ENCODE data around the gene SLIT1. TPM values are rescaled to one million over a fixed set of nuclear protein-coding genes. Genes with fewer than 3 reads are reported as not detected.

SLIT1 gene
- total RNA-seq, 1 experiment from 2014 or later = not detected

- POLR2A ChIA-PET = no interaction called here
- Mint-ChIP-seq H3K27ac (ENCODE audit: low read depth, unreplicated experiment) (no peak overlapping the region), H3K4me3 (ENCODE audit: unreplicated experiment) (no peak overlapping the region), H3K27me3 (ENCODE audit: insufficient read depth, unreplicated experiment) (peaks cover 8% of the 10 kb centered on the region), H3K4me1 (ENCODE audit: insufficient read depth, unreplicated experiment) (no peaks in the 10 kb centered on the region), H3K36me3 (ENCODE audit: insufficient read depth, unreplicated experiment) (peaks cover 5% of the 10 kb centered on the region), H3K9me3 (ENCODE audit: unreplicated experiment) (peaks cover 15% of the 10 kb centered on the region)
- no TSS peak for BruUV-seq (replicated peaks)
- no peak for TF ChIP-seq CTCF (IDR thresholded peaks at IDR 0.05; ENCODE audit: unreplicated experiment)
- intact Hi-C loops (cut with micrococcal nuclease) = no loop called here
- DNase-seq (ENCODE audit: unreplicated experiment) = no peak
- CTCF ChIA-PET = interaction anchor here (0.5 to 3.8 kb wide), 4 partner anchors 51 to 143 kb away, joined by 3 to 21 read pairs (median 4); no protein-coding TSS in a partner anchor
Observed at GRCh38 chr10:97066877-97067555, 118.7 kb downstream of the SLIT1 start.

GRCh38 chr10:97065686-97066660, 119.8 kb downstream of the SLIT1 start:
- Mint-ChIP-seq H3K27ac (ENCODE audit: low read depth, unreplicated experiment) (no peak overlapping the region), H3K4me1 (ENCODE audit: insufficient read depth, unreplicated experiment) (no peaks in the 10 kb centered on the region), H3K4me3 (ENCODE audit: unreplicated experiment) (no peak overlapping the region), H3K27me3 (ENCODE audit: insufficient read depth, unreplicated experiment) (no peaks in the 10 kb centered on the region), H3K9me3 (ENCODE audit: unreplicated experiment) (peaks cover 15% of the 10 kb centered on the region), H3K36me3 (ENCODE audit: insufficient read depth, unreplicated experiment) (peaks cover 5% of the 10 kb centered on the region)
- BruUV-seq (replicated peaks) = no TSS peak
- DNase-seq (ENCODE audit: unreplicated experiment) = no peak
- intact Hi-C loops (cut with micrococcal nuclease) = no loop called here
- POLR2A ChIA-PET = no interaction called here
- no peak for TF ChIP-seq CTCF (IDR thresholded peaks at IDR 0.05; ENCODE audit: unreplicated experiment)
- CTCF ChIA-PET = interaction anchor here (0.5 to 3.8 kb wide), 6 partner anchors 22 to 713 kb away, joined by 3 to 21 read pairs (median 4); no protein-coding TSS in a partner anchor

- no peaks in the 10 kb centered on the region for H3K27me3 Mint-ChIP-seq (ENCODE audit: insufficient read depth, unreplicated experiment)
- peaks cover 5% of the 10 kb centered on the region for H3K36me3 Mint-ChIP-seq (ENCODE audit: insufficient read depth, unreplicated experiment)
- no peak for DNase-seq (ENCODE audit: unreplicated experiment)
- CTCF ChIA-PET = interaction anchor here (0.5 to 3.8 kb wide), 3 partner anchors 28 to 712 kb away, joined by 3 to 21 read pairs (median 5); no protein-coding TSS in a partner anchor
- H3K4me3 Mint-ChIP-seq (ENCODE audit: unreplicated experiment) = no peak overlapping the region
- no peak overlapping the region for H3K27ac Mint-ChIP-seq (ENCODE audit: low read depth, unreplicated experiment)
- POLR2A ChIA-PET = no interaction called here
- H3K9me3 Mint-ChIP-seq (ENCODE audit: unreplicated experiment) = peaks cover 15% of the 10 kb centered on the region
- BruUV-seq (replicated peaks) = no TSS peak
- intact Hi-C loops (cut with micrococcal nuclease) = no loop called here
- no peaks in the 10 kb centered on the region for H3K4me1 Mint-ChIP-seq (ENCODE audit: insufficient read depth, unreplicated experiment)
- no peak for TF ChIP-seq CTCF (IDR thresholded peaks at IDR 0.05; ENCODE audit: unreplicated experiment)
Observed at GRCh38 chr10:97065128-97065527, 120.6 kb downstream of the SLIT1 start.

Data from MCF 10A (cell line).